Activated naive CD8-positive, alpha-beta T cell (primary cell): ENCODE results near the gene TMEM94.
"Not testable (repeated sequence)": the region's sequence is repeated elsewhere in the genome, so short reads cannot be mapped to it uniquely, and the experiment has no call there.

ENCODE experiments used
- H3K27ac Mint-ChIP-seq: one replicate; pipeline ENCODE4 v1.8.0; 2021; ENCODE audit warnings: mixed read lengths
- H3K27me3 Mint-ChIP-seq: one replicate; pipeline ENCODE4 v1.8.0; 2021; ENCODE audit warnings: mixed read lengths
- H3K36me3 Mint-ChIP-seq: one replicate; pipeline ENCODE4 v1.8.0; 2021; ENCODE audit warnings: mixed read lengths
- H3K4me1 Mint-ChIP-seq: one replicate; pipeline ENCODE4 v1.8.0; 2021; ENCODE audit warnings: low read depth, mixed read lengths
- H3K4me3 Mint-ChIP-seq: one replicate; pipeline ENCODE4 v1.8.0; 2021; ENCODE audit warnings: mild to moderate bottlenecking, mixed read lengths
- H3K9me3 Mint-ChIP-seq: one replicate; pipeline ENCODE4 v1.8.0; 2021; ENCODE audit warnings: low read depth, mixed read lengths

TMEM94 gene

DNA sequence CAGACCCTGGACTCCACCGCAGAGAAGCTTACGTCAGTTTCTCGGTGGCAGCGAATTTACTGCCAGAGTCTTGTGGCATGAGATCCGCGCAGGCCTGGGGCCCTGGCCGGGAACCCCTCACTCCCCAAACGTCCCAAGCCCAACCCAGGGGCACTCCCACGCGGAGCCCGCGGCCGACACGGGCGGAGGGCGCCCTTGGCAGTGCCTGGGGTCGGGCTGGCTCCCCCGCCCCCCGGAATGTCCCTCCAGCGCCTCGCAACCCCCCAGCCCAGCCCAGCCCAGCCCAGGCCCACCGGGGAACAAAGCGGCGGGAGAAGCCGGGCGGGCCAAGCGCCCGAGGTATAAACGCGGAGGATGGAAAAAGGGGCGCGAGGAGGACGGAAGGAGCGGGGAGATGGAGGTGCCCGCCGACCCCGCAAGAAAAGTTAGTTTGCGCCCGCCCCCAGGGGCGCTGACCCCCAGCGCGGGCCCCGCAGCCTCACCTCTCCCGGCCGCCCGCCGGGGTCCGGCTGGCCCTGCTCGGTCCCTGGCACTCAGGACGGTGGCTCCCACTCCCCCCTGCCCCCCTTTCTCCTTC, 58.6 kb downstream of the TMEM94 start:
- Mint-ChIP-seq H3K27ac (no peak overlapping the region), H3K9me3 (no peaks in the 10 kb centered on the region), H3K4me3 (peak overlapping the region; percentile 80), H3K27me3 (no peaks in the 10 kb centered on the region), H3K4me1 (peaks cover 22% of the 10 kb centered on the region), H3K36me3 (peaks cover 10% of the 10 kb centered on the region)

DNA sequence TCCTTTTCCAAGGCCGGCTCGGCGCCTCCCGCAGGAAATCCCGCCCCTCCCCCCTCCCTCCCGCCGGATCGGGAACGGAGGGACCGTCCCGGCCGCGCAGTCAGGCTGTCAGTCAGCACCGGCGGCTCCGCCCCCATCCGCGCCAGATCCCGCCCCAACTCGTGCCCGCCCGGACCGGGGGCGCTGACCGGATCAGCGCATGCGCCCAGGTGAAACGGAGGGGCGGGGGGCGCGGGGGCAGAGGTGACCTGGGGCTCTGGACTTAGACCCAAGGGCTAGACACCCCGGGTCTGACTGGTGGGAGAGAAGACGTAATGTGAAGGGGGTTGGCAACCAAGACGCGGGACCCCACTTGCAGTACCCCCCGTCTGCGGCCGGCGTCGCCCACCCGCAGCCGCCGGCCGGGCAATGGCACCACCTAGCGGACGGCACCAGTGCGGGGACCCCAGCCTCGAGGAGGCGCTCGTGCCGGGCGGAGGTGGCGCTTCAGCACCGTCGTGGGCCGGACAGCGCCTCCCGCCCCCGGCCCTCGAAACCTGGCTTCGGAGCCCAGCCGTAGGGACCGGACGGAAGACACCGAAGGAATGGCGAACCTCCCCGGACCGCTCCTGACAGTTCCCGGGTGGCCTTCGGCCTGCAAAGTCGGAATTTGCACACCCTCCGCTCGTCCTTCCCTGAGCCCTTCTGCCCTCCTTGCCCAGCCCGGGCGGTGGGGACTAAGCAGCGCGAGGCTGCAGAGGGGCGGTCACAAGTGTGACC, 59.2 kb downstream of the TMEM94 start, which contains the start of gene CASKIN2:
Gene CASKIN2 (minus strand): TSS at position 42 of the 759 bp plus-strand sequence. CDS start 1,733 bp downstream, outside the sequence.
- H3K27ac Mint-ChIP-seq = no peak within 1 kb of the TSS
- H3K9me3 Mint-ChIP-seq = no peaks in the 10 kb centered on the region
- peak within 1 kb of the TSS; percentile 80 for H3K4me3 Mint-ChIP-seq
- peaks cover 10% of the 10 kb centered on the region for H3K36me3 Mint-ChIP-seq
- peaks cover 22% of the 10 kb centered on the region for H3K4me1 Mint-ChIP-seq
- H3K27me3 Mint-ChIP-seq = no peaks in the 10 kb centered on the region

DNA sequence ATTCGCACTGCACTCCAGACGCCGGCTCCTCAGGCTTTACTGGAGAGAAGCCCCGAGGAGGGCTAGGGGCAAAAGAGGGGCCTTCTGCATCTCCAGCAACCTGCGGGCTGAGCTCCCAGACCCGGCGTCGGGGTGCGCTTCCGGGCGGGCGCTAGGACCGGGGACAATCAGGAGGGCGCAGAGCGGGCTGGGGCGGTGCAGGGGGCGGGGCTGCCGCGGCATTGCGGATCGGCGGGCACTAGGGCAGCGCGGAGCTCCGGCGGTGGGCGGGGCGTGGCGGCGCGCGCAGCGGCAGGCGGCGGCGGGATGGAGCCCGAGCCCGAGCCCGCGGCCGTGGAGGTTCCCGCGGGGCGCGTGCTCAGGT, 59.8 kb downstream of the TMEM94 start, which contains the start of gene TSEN54:
Gene TSEN54 (plus strand): TSS at position 274 of the 364 bp plus-strand sequence. CDS start 33 bp downstream, at position 307.
- Mint-ChIP-seq H3K27me3 (no peaks in the 10 kb centered on the region), H3K27ac (peak within 1 kb of the TSS; percentile 68), H3K4me3 (peak within 1 kb of the TSS; percentile 87), H3K9me3 (no peaks in the 10 kb centered on the region), H3K36me3 (peaks cover 10% of the 10 kb centered on the region), H3K4me1 (peaks cover 22% of the 10 kb centered on the region)

DNA sequence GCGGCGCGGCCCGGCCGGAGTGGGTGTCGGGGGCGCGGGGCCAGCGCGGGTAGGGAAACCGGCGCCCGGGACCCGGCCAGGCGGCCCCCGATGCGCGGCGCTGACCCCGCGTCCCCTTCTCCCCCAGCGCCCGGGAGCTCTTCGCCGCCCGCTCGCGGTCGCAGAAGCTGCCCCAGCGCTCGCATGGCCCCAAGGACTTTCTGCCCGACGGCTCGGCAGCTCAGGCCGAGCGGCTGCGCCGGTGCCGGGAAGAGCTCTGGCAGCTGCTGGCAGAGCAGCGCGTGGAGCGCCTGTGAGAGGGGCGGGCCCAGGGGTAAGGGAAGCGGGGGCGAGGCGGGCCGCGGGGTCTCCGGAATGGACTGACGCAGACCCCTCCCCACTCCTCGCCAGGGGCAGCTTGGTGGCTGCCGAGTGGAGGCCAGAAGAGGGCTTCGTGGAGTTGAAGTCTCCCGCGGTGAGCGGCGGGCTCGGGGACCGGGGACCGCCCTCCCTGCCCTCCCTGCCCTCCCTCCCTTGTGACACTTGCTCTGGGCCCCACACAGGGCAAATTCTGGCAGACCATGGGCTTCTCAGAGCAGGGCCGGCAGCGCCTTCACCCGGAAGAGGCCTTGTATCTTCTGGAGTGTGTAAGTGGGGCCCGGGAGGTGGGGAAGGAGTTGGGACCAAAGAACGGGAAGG, 60.3 kb downstream of the TMEM94 start:
- no peaks in the 10 kb centered on the region for H3K27me3 Mint-ChIP-seq
- H3K4me3 Mint-ChIP-seq = peak overlapping the region; percentile 87

DNA sequence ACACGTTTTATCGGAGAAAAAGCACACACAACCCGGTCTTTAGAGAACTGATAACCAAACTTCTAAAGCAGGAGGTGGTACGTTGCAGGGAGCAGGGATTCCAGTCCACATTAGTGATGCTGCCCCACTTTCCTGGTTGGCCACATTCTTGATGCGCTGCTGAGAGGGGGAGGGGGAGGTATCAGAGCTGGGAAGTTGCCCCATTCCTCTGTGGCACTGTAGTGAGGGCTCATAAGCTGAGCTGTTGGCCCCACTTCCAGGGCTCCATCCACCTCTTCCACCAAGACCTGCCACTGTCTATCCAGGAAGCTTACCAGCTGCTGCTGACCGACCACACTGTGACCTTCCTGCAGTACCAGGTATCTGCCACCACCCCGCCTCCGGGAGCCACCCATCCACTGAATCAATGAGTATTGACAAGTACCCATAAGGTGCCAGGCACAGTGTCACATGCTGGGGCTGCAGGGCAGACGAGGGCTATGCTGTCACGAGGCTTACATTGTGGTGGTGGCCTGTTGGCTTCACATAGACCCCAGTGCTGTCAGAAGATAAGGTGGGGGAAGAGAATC, 60.9 kb downstream of the TMEM94 start:
- Mint-ChIP-seq H3K27ac (peak overlapping the region; percentile 88), H3K36me3 (peaks cover 11% of the 10 kb centered on the region)

More for the DNA sequence above, 60.3 kb downstream of the TMEM94 start:
- Mint-ChIP-seq H3K36me3 (peaks cover 10% of the 10 kb centered on the region), H3K27ac (peak overlapping the region; percentile 68), H3K9me3 (no peaks in the 10 kb centered on the region), H3K4me1 (peaks cover 22% of the 10 kb centered on the region)

DNA sequence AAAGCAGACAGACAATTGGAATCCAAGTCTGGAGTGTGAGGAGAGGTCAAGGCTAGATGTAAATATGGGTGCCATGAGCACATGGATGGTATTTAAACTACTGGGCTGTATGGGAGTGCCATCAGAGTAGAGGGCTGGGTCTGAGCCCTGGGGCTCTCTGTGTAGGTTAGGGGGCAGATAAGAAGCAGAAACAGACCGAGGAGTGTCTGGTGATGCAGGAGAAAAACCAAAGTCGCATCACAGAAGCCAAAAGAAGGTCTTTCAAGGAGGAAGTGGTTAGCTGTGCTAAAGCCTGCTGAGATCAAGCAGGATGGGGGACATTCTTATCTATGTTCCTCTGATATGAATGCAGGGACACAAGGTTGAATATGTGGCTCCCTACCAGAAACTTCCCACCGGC, 61.8 kb downstream of the TMEM94 start:
- no peaks in the 10 kb centered on the region for H3K9me3 Mint-ChIP-seq
- peaks cover 13% of the 10 kb centered on the region for H3K36me3 Mint-ChIP-seq
- H3K27me3 Mint-ChIP-seq = no peaks in the 10 kb centered on the region
- peak overlapping the region; percentile 87 for H3K4me3 Mint-ChIP-seq
- H3K4me1 Mint-ChIP-seq = peaks cover 22% of the 10 kb centered on the region
- peak overlapping the region; percentile 88 for H3K27ac Mint-ChIP-seq

More for the DNA sequence above, 60.9 kb downstream of the TMEM94 start:
- Mint-ChIP-seq H3K4me3 (peak overlapping the region; percentile 87), H3K4me1 (peaks cover 22% of the 10 kb centered on the region), H3K9me3 (no peaks in the 10 kb centered on the region), H3K27me3 (no peaks in the 10 kb centered on the region)

DNA sequence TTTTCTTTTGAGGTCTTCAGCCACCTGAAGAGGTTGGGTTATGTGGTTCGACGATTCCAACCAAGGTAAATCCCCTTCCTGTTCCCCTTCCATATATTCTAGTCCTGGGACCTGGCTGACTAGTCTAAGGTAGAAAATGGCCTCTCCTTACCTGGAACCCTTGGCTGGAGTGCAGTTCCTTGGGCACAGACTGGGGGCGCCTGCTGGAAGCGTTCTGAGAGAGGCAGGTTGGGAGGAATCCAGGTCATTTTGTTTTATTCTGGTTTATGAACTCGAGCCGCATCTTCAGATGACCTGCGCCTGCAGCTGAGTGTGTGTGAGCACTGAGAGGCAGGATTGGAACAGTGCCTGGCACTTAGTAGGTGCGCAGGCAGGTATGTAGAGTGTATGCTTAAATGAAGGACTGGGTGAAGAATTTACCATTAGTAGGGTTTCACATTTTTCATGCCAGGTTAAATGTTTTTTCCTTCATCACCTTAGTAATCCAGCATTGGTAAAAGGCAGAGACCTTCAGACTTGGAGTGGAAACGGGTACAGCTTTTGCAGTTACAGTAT, 62.6 kb downstream of the TMEM94 start:
- peaks cover 13% of the 10 kb centered on the region for H3K36me3 Mint-ChIP-seq
- H3K27me3 Mint-ChIP-seq = no peaks in the 10 kb centered on the region
- H3K4me1 Mint-ChIP-seq = peaks cover 22% of the 10 kb centered on the region
- no peak overlapping the region for H3K27ac Mint-ChIP-seq
- H3K9me3 Mint-ChIP-seq = no peaks in the 10 kb centered on the region
- peak overlapping the region; percentile 87 for H3K4me3 Mint-ChIP-seq

DNA sequence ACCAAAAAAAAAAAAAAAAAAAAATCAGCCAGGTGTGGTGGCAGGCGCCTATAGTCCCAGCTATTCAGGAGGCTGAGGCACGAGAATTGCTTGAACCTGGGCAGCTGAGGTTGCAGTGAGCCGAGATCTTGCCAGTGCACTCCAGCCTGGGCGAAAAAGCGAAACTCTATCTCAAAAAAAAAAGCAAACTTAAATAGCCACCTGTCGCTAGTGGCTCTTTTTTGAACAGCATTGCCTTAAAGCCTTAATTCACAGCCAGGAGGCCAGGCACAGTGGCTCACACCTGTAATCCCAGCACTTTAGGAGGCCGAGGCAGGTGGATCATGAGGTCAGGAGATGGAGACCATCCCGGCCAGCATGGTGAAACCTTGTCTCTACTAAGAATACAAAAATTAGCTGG, 64.0 kb downstream of the TMEM94 start:
- H3K36me3 Mint-ChIP-seq = peaks cover 13% of the 10 kb centered on the region
- H3K27me3 Mint-ChIP-seq, H3K4me3 Mint-ChIP-seq, H3K9me3 Mint-ChIP-seq, H3K27ac Mint-ChIP-seq: not testable (repeated sequence)
- H3K4me1 Mint-ChIP-seq = peaks cover 25% of the 10 kb centered on the region

DNA sequence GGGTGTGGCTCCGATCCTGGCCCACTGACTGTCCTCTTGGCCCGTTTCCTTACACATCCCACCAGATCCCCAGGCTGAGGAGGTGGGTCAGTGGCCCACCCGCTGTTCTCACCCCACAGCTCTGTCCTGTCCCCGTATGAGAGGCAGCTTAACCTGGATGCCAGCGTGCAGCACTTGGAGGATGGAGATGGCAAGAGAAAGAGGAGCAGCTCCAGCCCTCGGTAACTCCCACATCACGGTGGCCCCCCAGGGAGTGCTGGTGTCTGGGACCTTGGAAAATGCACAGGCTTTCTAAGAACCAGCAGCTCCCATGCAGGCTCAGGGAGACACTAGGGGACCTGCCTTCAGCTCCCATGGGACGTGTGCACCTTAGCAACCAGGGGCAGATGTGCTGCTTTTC, 64.9 kb downstream of the TMEM94 start:
- peaks cover 26% of the 10 kb centered on the region for H3K4me1 Mint-ChIP-seq
- no peak overlapping the region for H3K4me3 Mint-ChIP-seq
- H3K27ac Mint-ChIP-seq = no peak overlapping the region
- H3K27me3 Mint-ChIP-seq = no peaks in the 10 kb centered on the region
- peaks cover 13% of the 10 kb centered on the region for H3K36me3 Mint-ChIP-seq
- no peaks in the 10 kb centered on the region for H3K9me3 Mint-ChIP-seq

DNA sequence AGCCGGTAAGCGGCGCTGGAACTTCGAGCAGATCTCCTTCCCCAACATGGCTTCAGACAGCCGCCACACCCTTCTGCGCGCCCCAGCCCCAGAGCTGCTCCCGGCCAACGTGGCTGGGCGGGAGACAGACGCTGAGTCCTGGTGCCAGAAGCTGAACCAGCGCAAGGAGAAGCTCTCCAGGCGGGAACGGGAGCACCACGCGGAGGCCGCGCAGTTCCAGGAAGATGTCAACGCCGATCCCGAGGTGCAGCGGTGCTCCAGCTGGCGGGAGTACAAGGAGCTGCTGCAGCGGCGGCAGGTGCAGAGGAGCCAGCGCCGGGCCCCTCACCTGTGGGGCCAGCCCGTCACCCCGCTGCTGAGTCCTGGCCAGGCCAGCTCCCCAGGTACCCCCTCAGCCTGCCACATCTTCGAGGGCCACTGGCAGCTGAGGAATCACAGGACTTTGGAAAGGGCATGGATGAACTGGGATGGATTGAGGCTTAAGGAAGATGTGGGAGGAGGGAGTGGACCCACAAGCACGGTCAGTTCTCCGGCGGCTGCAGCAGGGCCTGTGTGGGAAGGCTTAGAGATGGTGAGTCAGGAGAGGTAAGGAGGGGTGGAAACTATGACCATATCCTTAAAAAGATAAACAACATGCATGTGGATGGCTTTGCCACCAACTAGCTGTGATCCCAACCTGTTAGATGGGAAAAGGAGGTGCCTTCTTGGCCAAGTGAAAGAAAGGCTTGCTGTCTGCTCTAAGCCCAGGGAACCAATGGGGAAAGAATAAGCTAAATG, 65.7 kb downstream of the TMEM94 start:
- Mint-ChIP-seq H3K4me3 (no peak overlapping the region), H3K27ac (no peak overlapping the region), H3K4me1 (peaks cover 29% of the 10 kb centered on the region), H3K27me3 (no peaks in the 10 kb centered on the region), H3K36me3 (peaks cover 13% of the 10 kb centered on the region), H3K9me3 (no peaks in the 10 kb centered on the region)

DNA sequence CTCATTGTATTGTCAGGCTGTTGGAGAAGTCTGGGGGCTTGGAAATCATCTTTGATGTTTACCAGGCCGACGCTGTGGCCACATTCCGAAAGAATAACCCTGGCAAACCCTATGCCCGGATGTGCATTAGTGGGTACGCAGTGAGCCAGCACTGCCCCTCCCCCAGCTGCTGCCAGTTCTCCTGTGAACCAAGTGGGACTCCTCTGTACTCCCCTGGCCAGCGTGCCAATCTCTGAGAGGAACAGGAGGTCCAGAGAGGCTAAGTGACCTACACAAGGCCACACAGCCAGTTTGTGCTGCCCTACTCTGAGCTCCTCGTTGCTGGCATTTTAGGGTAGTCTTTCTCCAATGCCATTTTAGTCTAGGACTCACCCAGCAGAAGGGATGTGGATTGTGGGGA, 67.2 kb downstream of the TMEM94 start:
- H3K36me3 Mint-ChIP-seq = peaks cover 3% of the 10 kb centered on the region
- H3K27me3 Mint-ChIP-seq = no peaks in the 10 kb centered on the region
- peaks cover 15% of the 10 kb centered on the region for H3K4me1 Mint-ChIP-seq
- H3K27ac Mint-ChIP-seq = no peak overlapping the region
- no peaks in the 10 kb centered on the region for H3K9me3 Mint-ChIP-seq
- peak overlapping the region; percentile 20 for H3K4me3 Mint-ChIP-seq

DNA sequence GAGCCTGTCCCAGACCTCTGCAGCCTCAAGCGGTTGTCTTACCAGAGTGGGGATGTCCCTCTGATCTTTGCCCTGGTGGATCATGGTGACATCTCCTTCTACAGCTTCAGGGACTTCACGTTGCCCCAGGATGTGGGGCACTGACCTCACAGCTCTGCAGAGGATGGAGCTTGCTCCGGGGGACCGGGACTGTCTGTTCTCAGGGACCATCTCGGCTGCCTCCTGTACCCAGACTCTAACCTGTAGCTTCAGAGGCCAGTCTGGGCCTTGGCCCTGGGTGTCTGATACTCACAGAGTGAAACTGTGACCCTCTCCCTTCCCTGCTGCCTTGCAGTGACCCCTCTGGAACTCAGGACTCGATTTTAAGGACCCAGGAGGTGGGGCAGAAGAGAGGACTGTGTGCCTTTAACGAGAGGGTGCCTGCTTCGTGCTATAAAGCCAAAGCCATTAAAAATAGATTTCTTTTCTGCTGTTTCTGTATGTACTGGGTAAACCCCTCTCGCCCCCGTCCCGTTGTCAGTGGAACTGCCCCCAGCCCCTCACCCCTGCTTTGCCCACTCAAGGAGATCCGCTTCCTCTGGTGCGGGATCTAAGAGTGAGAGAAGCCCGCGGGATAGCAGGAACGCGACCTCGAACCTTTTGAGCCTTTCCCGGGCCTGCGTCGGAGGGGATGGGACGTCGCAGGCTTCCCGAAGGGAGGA, 68.0 kb downstream of the TMEM94 start:
- H3K27me3 Mint-ChIP-seq = no peaks in the 10 kb centered on the region
- peaks cover 9% of the 10 kb centered on the region for H3K4me1 Mint-ChIP-seq
- no peak overlapping the region for H3K27ac Mint-ChIP-seq
- peak overlapping the region; percentile 40 for H3K4me3 Mint-ChIP-seq
- no peaks in the 10 kb centered on the region for H3K9me3 Mint-ChIP-seq
- H3K36me3 Mint-ChIP-seq = peaks cover 2% of the 10 kb centered on the region

DNA sequence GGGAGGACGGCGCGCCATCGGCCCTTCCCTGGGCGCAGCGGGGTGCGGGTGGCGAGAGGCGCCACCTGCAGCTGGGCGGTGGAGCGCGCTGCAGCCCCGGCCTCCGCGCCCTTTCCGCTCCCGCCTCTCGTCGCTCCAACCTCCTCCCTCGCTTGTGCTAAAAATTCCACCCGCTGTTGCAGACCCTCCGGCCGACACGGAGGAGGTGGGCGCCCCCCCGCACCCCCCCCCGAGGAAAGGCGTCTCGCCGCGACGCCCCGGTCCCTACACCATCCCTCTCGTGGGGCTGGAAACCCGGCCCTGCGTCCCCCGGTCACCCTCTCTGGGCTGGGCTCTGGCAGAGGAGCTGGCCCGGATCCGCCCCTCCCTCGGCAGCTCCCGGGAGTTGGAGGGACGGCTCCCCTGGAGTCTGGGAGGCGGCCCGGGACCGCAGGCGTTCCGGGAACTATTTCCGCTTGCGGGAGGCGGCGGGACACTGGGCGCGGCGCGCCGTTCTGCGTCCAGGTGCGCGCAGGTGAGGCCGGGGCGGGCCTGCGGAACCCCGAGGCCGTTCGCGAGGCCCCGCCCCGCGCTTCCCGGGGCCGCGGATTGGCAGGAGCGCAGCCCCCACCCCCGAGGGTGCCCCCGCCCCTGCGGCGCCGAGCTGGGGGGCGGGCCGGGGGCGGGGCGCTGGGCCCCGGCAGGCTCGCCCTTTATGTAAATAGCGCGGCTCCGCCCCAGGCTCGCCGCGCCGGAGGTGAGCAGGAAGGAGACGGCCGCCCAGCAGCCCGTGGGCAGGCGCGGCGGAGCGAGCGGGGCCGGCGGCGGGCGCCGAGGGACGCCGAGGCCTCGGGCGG, 68.8 kb downstream of the TMEM94 start, which contains the start of gene LLGL2:
Gene LLGL2 (plus strand): TSS at position 728 of the 836 bp plus-strand sequence. CDS start 17,730 bp downstream, outside the sequence.
- Mint-ChIP-seq H3K27ac (no peak within 1 kb of the TSS), H3K27me3 (no peaks in the 10 kb centered on the region), H3K9me3 (no peaks in the 10 kb centered on the region), H3K36me3 (peaks cover 2% of the 10 kb centered on the region), H3K4me3 (peak within 1 kb of the TSS; percentile 80), H3K4me1 (peaks cover 9% of the 10 kb centered on the region)
